Measurements from ENCODE around the gene RYR2.

The RYR2 gene

DNA sequence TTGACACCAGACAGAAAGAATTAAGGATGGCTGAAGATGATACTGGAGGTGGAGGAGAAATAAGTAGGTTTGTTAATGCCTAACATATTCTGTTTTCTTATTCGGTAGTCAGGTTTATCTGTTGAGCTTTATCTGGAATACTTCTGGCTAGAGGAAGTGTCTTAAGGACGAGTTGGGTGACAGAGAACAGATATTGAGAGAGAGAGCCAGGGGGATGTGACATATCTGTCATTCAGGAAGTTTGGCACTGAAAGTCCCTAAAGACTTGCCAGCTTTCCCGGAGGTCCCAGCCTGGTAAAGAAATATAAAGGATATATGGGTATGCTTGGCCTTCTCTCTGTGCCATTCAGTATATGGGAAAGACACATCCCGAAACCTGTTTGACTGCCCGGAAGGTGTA lies 568.2 kb downstream of the RYR2 start:
- DNase-seq (ENCODE audit: extremely low spot score): no peak
- CTCF ChIA-PET: no interaction called here
- TF ChIP-seq HDGF (IDR thresholded peaks at IDR 0.05; ENCODE audit: borderline replicate concordance) (no peak), ELF4 (IDR thresholded peaks at IDR 0.05) (no peak), CTBP1 (IDR thresholded peaks at IDR 0.05; ENCODE audit: borderline replicate concordance) (no peak), SUZ12 (IDR thresholded peaks at IDR 0.05) (no peak), L3MBTL2 (conservative IDR thresholded peaks at IDR 0.05) (no peak), BHLHE40 (IDR thresholded peaks at IDR 0.05; ENCODE audit: borderline replicate concordance) (no peak), ARNT (IDR thresholded peaks at IDR 0.05) (no peak), TARDBP (IDR thresholded peaks at IDR 0.05) (no peak), FOXM1 (IDR thresholded peaks at IDR 0.05; ENCODE audit: borderline replicate concordance) (no peak), FOXK2 (IDR thresholded peaks at IDR 0.05) (no peak), NFRKB (IDR thresholded peaks at IDR 0.05) (no peak), LEF1 (IDR thresholded peaks at IDR 0.05; ENCODE audit: borderline replicate concordance) (no peak)
- TF ChIP-seq, protein P1, sequence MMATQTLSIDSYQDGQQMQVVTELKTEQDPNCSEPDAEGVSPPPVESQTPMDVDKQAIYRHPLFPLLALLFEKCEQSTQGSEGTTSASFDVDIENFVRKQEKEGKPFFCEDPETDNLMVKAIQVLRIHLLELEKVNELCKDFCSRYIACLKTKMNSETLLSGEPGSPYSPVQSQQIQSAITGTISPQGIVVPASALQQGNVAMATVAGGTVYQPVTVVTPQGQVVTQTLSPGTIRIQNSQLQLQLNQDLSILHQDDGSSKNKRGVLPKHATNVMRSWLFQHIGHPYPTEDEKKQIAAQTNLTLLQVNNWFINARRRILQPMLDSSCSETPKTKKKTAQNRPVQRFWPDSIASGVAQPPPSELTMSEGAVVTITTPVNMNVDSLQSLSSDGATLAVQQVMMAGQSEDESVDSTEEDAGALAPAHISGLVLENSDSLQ (IDR thresholded peaks at IDR 0.05): no peak
- POLR2A ChIA-PET: no interaction called here

- POLR2A ChIA-PET: no interaction called here
- no peak for DNase-seq (ENCODE audit: extremely low spot score)
- no peak for TF ChIP-seq FOXK2 (IDR thresholded peaks at IDR 0.05)
- TF ChIP-seq LEF1 (IDR thresholded peaks at IDR 0.05; ENCODE audit: borderline replicate concordance): no peak
- TF ChIP-seq SP1 (IDR thresholded peaks at IDR 0.05): no peak
- no peak for TF ChIP-seq FOXA1 (IDR thresholded peaks at IDR 0.05)
- no peak for TF ChIP-seq TARDBP (IDR thresholded peaks at IDR 0.05)
- no peak for TF ChIP-seq L3MBTL2 (conservative IDR thresholded peaks at IDR 0.05)
- TF ChIP-seq, protein P1 (IDR thresholded peaks at IDR 0.05): no peak
- TF ChIP-seq SUZ12 (IDR thresholded peaks at IDR 0.05): no peak
- CTCF ChIA-PET: no interaction called here
Measured at GRCh38 chr1:237613984-237614383, 572.0 kb downstream of the RYR2 start.

- TF ChIP-seq, protein P1 (IDR thresholded peaks at IDR 0.05): peak; percentile 57
- no peak for TF ChIP-seq CTBP1 (IDR thresholded peaks at IDR 0.05; ENCODE audit: borderline replicate concordance)
- ChIA-PET CTCF (no interaction called here), POLR2A (no interaction called here)
- DNase-seq (ENCODE audit: extremely low spot score): no peak
Measured at GRCh38 chr1:237619553-237619952, 577.6 kb downstream of the RYR2 start.

DNA sequence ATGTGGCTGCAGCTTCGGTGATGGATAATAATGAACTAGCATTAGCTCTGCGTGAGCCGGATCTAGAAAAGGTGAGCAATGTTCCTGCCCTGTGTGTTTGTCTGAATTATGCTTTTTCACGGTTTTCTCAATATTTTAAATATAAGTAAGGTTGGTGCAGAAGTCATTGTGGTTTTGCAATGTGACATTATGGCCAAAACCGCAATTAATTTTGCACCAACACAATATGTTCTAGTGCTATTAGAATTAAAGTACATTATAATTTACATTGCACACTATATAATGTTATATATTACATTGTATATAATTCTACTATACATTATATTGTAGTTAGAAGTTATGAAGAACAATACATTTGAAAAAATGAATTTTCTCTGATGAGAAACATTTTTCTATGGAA lies 592.9 kb downstream of the RYR2 start:
- DNase-seq (ENCODE audit: extremely low spot score): no peak
- peak; percentile 60; the same call in 1 of the 2 replicates for TF ChIP-seq ELF4 (IDR thresholded peaks at IDR 0.05)
- no peak for TF ChIP-seq BHLHE40 (IDR thresholded peaks at IDR 0.05; ENCODE audit: borderline replicate concordance)
- ChIA-PET CTCF (no interaction called here), POLR2A (no interaction called here)

- ChIA-PET CTCF (no interaction called here), POLR2A (no interaction called here)
- no peak for DNase-seq (ENCODE audit: extremely low spot score)
- TF ChIP-seq TARDBP (IDR thresholded peaks at IDR 0.05) (no peak), FOXA1 (IDR thresholded peaks at IDR 0.05) (no peak)
Measured at GRCh38 chr1:237638555-237638954, 596.6 kb downstream of the RYR2 start.

GRCh38 chr1:237640011-237640671 lies 598.2 kb downstream of the RYR2 start:
- POLR2A ChIA-PET: no interaction called here
- no peak for DNase-seq (ENCODE audit: extremely low spot score)
- TF ChIP-seq ELF4 (IDR thresholded peaks at IDR 0.05): no peak
- no peak for TF ChIP-seq SUZ12 (IDR thresholded peaks at IDR 0.05)
- TF ChIP-seq TARDBP (IDR thresholded peaks at IDR 0.05): no peak
- TF ChIP-seq ZNF384 (IDR thresholded peaks at IDR 0.05): no peak
- CTCF ChIA-PET: no interaction called here

DNA sequence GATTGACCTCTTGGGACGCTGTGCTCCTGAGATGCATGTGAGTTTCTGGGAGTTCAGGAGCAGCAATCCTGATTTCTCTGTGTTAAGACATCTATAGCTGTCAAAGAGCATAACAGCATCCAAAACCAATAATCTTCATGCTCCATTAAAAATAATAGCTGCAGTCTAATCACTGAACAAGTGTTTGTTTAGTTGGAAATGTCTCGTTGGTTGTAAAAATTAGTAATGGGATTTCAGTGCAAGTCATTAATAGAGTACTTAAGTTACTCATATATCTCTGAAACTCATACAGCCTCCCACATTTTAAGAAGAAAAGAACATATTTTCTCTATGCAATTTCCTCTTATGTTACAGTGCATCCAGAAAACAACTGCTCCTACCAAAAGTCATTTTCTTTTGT lies 599.0 kb downstream of the RYR2 start:
- ChIA-PET CTCF (interaction anchor here (0.6 kb wide), 1 partner anchor 938 kb away, joined by 3 read pairs; no protein-coding TSS in a partner anchor), POLR2A (no interaction called here)
- DNase-seq (ENCODE audit: extremely low spot score): no peak
- TF ChIP-seq LEF1 (IDR thresholded peaks at IDR 0.05; ENCODE audit: borderline replicate concordance): no peak

- no peak for TF ChIP-seq L3MBTL2 (conservative IDR thresholded peaks at IDR 0.05)
- no peak for TF ChIP-seq BHLHE40 (IDR thresholded peaks at IDR 0.05; ENCODE audit: borderline replicate concordance)
- TF ChIP-seq SUZ12 (IDR thresholded peaks at IDR 0.05): no peak
- no peak for TF ChIP-seq FOXA1 (IDR thresholded peaks at IDR 0.05)
- no peak for TF ChIP-seq TARDBP (IDR thresholded peaks at IDR 0.05)
- no peak for TF ChIP-seq NFRKB (IDR thresholded peaks at IDR 0.05)
- TF ChIP-seq ELF4 (IDR thresholded peaks at IDR 0.05): no peak
- TF ChIP-seq, protein P1 (IDR thresholded peaks at IDR 0.05): no peak
- TF ChIP-seq FOXM1 (IDR thresholded peaks at IDR 0.05; ENCODE audit: borderline replicate concordance): no peak
- TF ChIP-seq ARNT (IDR thresholded peaks at IDR 0.05): no peak
- no peak for TF ChIP-seq SP1 (IDR thresholded peaks at IDR 0.05)
- TF ChIP-seq HDGF (IDR thresholded peaks at IDR 0.05; ENCODE audit: borderline replicate concordance): no peak
- TF ChIP-seq LEF1 (IDR thresholded peaks at IDR 0.05; ENCODE audit: borderline replicate concordance): no peak
- no peak for TF ChIP-seq ZNF384 (IDR thresholded peaks at IDR 0.05)
- TF ChIP-seq FOXK2 (IDR thresholded peaks at IDR 0.05): no peak
- TF ChIP-seq CTBP1 (IDR thresholded peaks at IDR 0.05; ENCODE audit: borderline replicate concordance): no peak
- no peak for DNase-seq (ENCODE audit: extremely low spot score)
- ChIA-PET POLR2A (no interaction called here), CTCF (no interaction called here)
Measured at GRCh38 chr1:237650809-237651208, 608.8 kb downstream of the RYR2 start.

Data from HEK293T (cell line).